ENCODE data around the gene ARHGEF26.

The ARHGEF26 gene

DNA sequence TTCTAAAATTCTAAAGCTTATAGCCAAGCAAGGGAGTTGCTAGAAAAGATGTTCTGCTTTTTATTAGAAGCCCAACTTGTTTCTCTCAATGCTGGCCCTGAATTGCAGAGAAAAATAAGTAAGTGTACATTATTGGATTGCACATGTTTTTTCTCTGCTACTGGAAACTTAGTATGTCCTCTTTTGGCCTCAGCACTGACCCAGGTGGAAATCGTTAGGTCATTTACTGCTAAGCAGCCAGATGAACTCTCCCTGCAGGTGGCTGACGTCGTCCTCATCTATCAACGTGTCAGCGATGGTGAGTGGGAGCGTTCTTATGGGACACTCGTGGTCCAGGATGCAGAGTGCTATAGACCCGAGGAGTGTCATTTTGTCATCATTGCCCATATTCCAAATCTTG, 133.3 kb downstream of the ARHGEF26 start:
- Histone ChIP-seq H3K9ac (ENCODE audit: low read depth, low read length) (no peak overlapping the region), H2AFZ (ENCODE audit: low read depth, low read length) (no peak overlapping the region), H3K27ac (ENCODE audit: low read length) (no peak overlapping the region), H3K4me2 (ENCODE audit: insufficient read depth, low read length) (no peak overlapping the region), H3K36me3 (ENCODE audit: insufficient read depth, low read length) (peaks cover 43% of the 10 kb centered on the region), H4K20me1 (ENCODE audit: insufficient read depth, low read length) (no peaks in the 10 kb centered on the region), H3K4me3 (ENCODE audit: low read depth in 1 of 2, low read length in 2 of 2) (no peak overlapping the region), H3K9me3 (ENCODE audit: insufficient read depth, low read length, severe bottlenecking) (no peaks in the 10 kb centered on the region), H3K79me2 (ENCODE audit: insufficient read depth, low read length) (no peaks in the 10 kb centered on the region), H3K4me1 (ENCODE audit: insufficient read depth, low read length) (no peaks in the 10 kb centered on the region), H3K27me3 (ENCODE audit: insufficient read depth, low read length, poor library complexity) (no peaks in the 10 kb centered on the region)
- TF ChIP-seq EZH2 (IDR thresholded peaks at IDR 0.05; ENCODE audit: borderline replicate concordance, low read depth, low read length, severe bottlenecking), result no peak
- no peak for TF ChIP-seq CTCF (IDR thresholded peaks at IDR 0.05; ENCODE audit: borderline replicate concordance, extremely low read depth, low read length, poor library complexity, severe bottlenecking)
- ATAC-seq (ENCODE audit: insufficient read depth, low read depth) (no peak), DNase-seq (no peak)

DNA sequence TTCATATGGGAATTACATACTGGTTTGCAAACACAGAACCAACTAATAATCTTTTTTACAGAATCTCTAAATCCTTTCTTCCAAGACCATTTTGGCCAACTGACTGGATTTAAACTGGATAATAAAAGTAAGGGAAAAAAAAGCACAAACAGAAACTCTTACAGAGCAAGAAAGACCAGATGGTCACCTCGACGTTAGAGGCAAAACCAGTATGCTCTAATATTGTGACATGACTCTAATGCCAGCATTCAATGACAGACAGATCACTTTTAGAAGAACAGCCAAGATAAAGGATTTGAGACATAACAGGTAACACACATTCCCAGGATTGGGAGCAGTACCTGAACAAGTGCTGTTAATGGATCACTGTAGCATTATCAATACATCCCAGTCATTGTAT, 152.2 kb downstream of the ARHGEF26 start:
- Histone ChIP-seq H3K27ac (ENCODE audit: low read length) (no peak overlapping the region), H3K36me3 (ENCODE audit: insufficient read depth, low read length) (peaks cover 87% of the 10 kb centered on the region), H3K4me3 (ENCODE audit: low read depth in 1 of 2, low read length in 2 of 2) (no peak overlapping the region), H3K4me2 (ENCODE audit: insufficient read depth, low read length) (no peak overlapping the region), H2AFZ (ENCODE audit: low read depth, low read length) (no peak overlapping the region), H3K9ac (ENCODE audit: low read depth, low read length) (no peak overlapping the region), H3K9me3 (ENCODE audit: insufficient read depth, low read length, severe bottlenecking) (peaks cover 4% of the 10 kb centered on the region), H3K79me2 (ENCODE audit: insufficient read depth, low read length) (no peaks in the 10 kb centered on the region), H3K27me3 (ENCODE audit: insufficient read depth, low read length, poor library complexity) (no peaks in the 10 kb centered on the region), H3K4me1 (ENCODE audit: insufficient read depth, low read length) (no peaks in the 10 kb centered on the region), H4K20me1 (ENCODE audit: insufficient read depth, low read length) (no peaks in the 10 kb centered on the region)
- no peak for DNase-seq
- no peak for ATAC-seq (ENCODE audit: insufficient read depth, low read depth)
- TF ChIP-seq EZH2 (IDR thresholded peaks at IDR 0.05; ENCODE audit: borderline replicate concordance, low read depth, low read length, severe bottlenecking), result no peak
- TF ChIP-seq CTCF (IDR thresholded peaks at IDR 0.05; ENCODE audit: borderline replicate concordance, extremely low read depth, low read length, poor library complexity, severe bottlenecking), result no peak

DNA sequence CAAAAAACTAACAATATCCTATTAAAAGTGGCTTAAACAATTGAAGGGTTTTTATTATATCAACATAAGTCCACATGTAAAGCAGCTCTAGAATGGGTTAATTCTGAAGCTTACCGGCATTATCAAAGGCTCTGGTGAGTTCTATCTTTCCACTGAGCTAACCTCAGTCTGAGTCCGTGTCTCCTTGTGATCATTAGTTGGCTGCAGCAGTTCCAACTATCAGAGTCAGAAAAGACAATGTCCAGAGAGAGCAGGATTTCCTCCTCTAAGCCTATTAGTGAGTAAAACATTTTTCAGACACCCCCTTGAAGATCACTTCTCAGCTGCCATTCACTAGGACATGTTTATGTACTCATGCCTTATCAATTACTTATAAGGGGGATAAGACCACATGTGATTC, 153.2 kb downstream of the ARHGEF26 start:
- Histone ChIP-seq H3K4me1 (ENCODE audit: insufficient read depth, low read length) (no peaks in the 10 kb centered on the region), H3K79me2 (ENCODE audit: insufficient read depth, low read length) (no peaks in the 10 kb centered on the region), H2AFZ (ENCODE audit: low read depth, low read length) (no peak overlapping the region), H3K4me2 (ENCODE audit: insufficient read depth, low read length) (no peak overlapping the region), H3K27ac (ENCODE audit: low read length) (no peak overlapping the region), H3K27me3 (ENCODE audit: insufficient read depth, low read length, poor library complexity) (no peaks in the 10 kb centered on the region), H3K4me3 (ENCODE audit: low read depth in 1 of 2, low read length in 2 of 2) (no peak overlapping the region), H3K9ac (ENCODE audit: low read depth, low read length) (no peak overlapping the region), H4K20me1 (ENCODE audit: insufficient read depth, low read length) (no peaks in the 10 kb centered on the region), H3K36me3 (ENCODE audit: insufficient read depth, low read length) (peaks cover 90% of the 10 kb centered on the region), H3K9me3 (ENCODE audit: insufficient read depth, low read length, severe bottlenecking) (no peaks in the 10 kb centered on the region)
- ATAC-seq (ENCODE audit: insufficient read depth, low read depth), result no peak
- no peak for DNase-seq
- TF ChIP-seq EZH2 (IDR thresholded peaks at IDR 0.05; ENCODE audit: borderline replicate concordance, low read depth, low read length, severe bottlenecking) (no peak), CTCF (IDR thresholded peaks at IDR 0.05; ENCODE audit: borderline replicate concordance, extremely low read depth, low read length, poor library complexity, severe bottlenecking) (no peak)

DNA sequence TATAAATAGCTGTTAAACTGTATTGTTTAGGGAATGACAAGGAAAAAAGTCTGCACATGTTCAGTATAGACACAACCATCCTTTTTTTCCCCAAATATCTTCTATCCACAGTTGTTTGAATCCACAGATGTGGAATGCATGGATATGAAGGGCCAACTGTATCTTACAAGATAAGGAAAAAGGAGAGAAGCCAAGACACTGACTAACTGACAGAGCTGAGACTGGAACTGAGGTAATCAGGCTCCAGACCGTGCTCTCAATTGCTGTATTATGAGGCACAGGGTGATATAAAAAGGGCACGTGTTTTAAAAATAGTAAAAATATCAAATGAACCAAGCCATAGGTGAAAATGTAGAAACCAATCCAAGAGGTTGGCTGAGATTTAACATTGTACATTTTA, 154.1 kb downstream of the ARHGEF26 start:
- H3K27me3 ChIP-seq (ENCODE audit: insufficient read depth, low read length, poor library complexity), result no peaks in the 10 kb centered on the region
- DNase-seq (no peak), ATAC-seq (ENCODE audit: insufficient read depth, low read depth) (no peak)
- H3K9ac ChIP-seq (ENCODE audit: low read depth, low read length), result no peak overlapping the region
- no peaks in the 10 kb centered on the region for H3K4me1 ChIP-seq (ENCODE audit: insufficient read depth, low read length)
- no peak overlapping the region for H3K27ac ChIP-seq (ENCODE audit: low read length)
- H3K4me2 ChIP-seq (ENCODE audit: insufficient read depth, low read length), result no peak overlapping the region
- H3K79me2 ChIP-seq (ENCODE audit: insufficient read depth, low read length), result no peaks in the 10 kb centered on the region
- no peak overlapping the region for H2AFZ ChIP-seq (ENCODE audit: low read depth, low read length)
- H3K36me3 ChIP-seq (ENCODE audit: insufficient read depth, low read length), result peaks cover 90% of the 10 kb centered on the region
- TF ChIP-seq EZH2 (IDR thresholded peaks at IDR 0.05; ENCODE audit: borderline replicate concordance, low read depth, low read length, severe bottlenecking) (no peak), CTCF (IDR thresholded peaks at IDR 0.05; ENCODE audit: borderline replicate concordance, extremely low read depth, low read length, poor library complexity, severe bottlenecking) (no peak)
- no peaks in the 10 kb centered on the region for H3K9me3 ChIP-seq (ENCODE audit: insufficient read depth, low read length, severe bottlenecking)
- no peak overlapping the region for H3K4me3 ChIP-seq (ENCODE audit: low read depth in 1 of 2, low read length in 2 of 2)
- no peaks in the 10 kb centered on the region for H4K20me1 ChIP-seq (ENCODE audit: insufficient read depth, low read length)

All from DND-41 (cell line).